Naive thymus-derived CD4-positive, alpha-beta T cell (primary cell): ENCODE data around the gene CTBP2. TPM values are rescaled to one million over a fixed set of nuclear protein-coding genes. Genes with fewer than 3 reads are reported as not detected.

ENCODE experiments used
- ATAC-seq: fragments of 150-1000 bp; cut with Tn5 transposase; 2 replicates; pipeline ENCODE4 v1.10.0; 2021; ENCODE audit warnings: mild to moderate bottlenecking, moderate library complexity
- CTCF ChIA-PET: fragments of 350-600 bp; sonication (Branson Sonifier 250); formaldehyde crosslinking; loops from one replicate; lab custom pipeline; 2021; ENCODE audit warnings: antibody characterized with exemption; lab: Charles Lee
- POLR2A ChIA-PET: fragments of 350-600 bp; sonication (Branson Sonifier 250); formaldehyde crosslinking; loops from one replicate; lab custom pipeline; 2021; ENCODE audit warnings: antibody characterized with exemption, inconsistent platforms; lab: Charles Lee
- DNase-seq, 9 donors: peaks; one replicate each; pipeline versions ENCODE4 v3.0.0 to v3.0.0-alpha.2; 2020 to 2022; ENCODE audit warnings: mixed read lengths in 1 of 9
- H3K27ac ChIP-seq: one replicate; pipeline ENCODE4 v1.7.0; 2013; ENCODE audit warnings: mild to moderate bottlenecking, low read depth, low read length, moderate library complexity
- H3K27me3 ChIP-seq, 2 donors: one replicate each; pipeline ENCODE4 v1.7.0; 2013; ENCODE audit warnings: low read length in 2 of 2, mild to moderate bottlenecking in 2 of 2, moderate library complexity in 2 of 2; ENCODE audit not compliant: control insufficient read depth in 2 of 2, insufficient read depth in 2 of 2
- H3K36me3 ChIP-seq, 3 experiments: 1 replicate in 2 of 3; 2 replicates in 1 of 3; pipeline ENCODE4 v1.7.0; 2013; ENCODE audit warnings: low read length in 3 of 3, mild to moderate bottlenecking in 3 of 3, moderate library complexity in 1 of 3; ENCODE audit not compliant: insufficient read depth in 3 of 3, control insufficient read depth in 2 of 3
- H3K4me1 ChIP-seq, 2 donors: one replicate each; pipeline ENCODE4 v1.7.0; 2013; ENCODE audit warnings: low read length in 2 of 2, mild to moderate bottlenecking in 2 of 2, moderate library complexity in 1 of 2; ENCODE audit not compliant: control insufficient read depth in 2 of 2, insufficient read depth in 2 of 2
- H3K4me3 ChIP-seq: 2 replicates; pipeline ENCODE4 v1.7.0; 2013; ENCODE audit warnings: mild to moderate bottlenecking, low read length
- H3K9me3 ChIP-seq, 3 experiments: 1 replicate in 2 of 3; 2 replicates in 1 of 3; pipeline ENCODE4 v1.7.0; 2013; ENCODE audit warnings: low read length in 3 of 3; ENCODE audit not compliant: control insufficient read depth in 2 of 3
- H3K27ac Mint-ChIP-seq, 9 donors: one replicate each; pipeline ENCODE4 v1.8.0; 2020 to 2022; ENCODE audit warnings: mixed read lengths in 9 of 9, mild to moderate bottlenecking in 8 of 9, moderate library complexity in 5 of 9, inconsistent platforms in 2 of 9
- H3K27me3 Mint-ChIP-seq, 5 donors: one replicate each; pipeline ENCODE4 v1.8.0; 2021 to 2022; ENCODE audit warnings: mixed read lengths in 5 of 5, mild to moderate bottlenecking in 1 of 5
- H3K36me3 Mint-ChIP-seq, 5 donors: one replicate each; pipeline ENCODE4 v1.8.0; 2020 to 2022; ENCODE audit warnings: mixed read lengths in 5 of 5, mild to moderate bottlenecking in 3 of 5, inconsistent platforms in 1 of 5
- H3K4me1 Mint-ChIP-seq, 7 donors: one replicate each; pipeline ENCODE4 v1.8.0; 2020 to 2022; ENCODE audit warnings: mixed read lengths in 7 of 7, mild to moderate bottlenecking in 3 of 7, inconsistent platforms in 1 of 7
- H3K4me3 Mint-ChIP-seq, 10 donors: one replicate each; pipeline ENCODE4 v1.8.0; 2020 to 2022; ENCODE audit warnings: mild to moderate bottlenecking in 10 of 10, mixed read lengths in 10 of 10, moderate library complexity in 6 of 10, inconsistent platforms in 2 of 10
- H3K9me3 Mint-ChIP-seq, 11 donors: one replicate each; pipeline ENCODE4 v1.8.0; 2020 to 2022; ENCODE audit warnings: mixed read lengths in 11 of 11, mild to moderate bottlenecking in 4 of 11, inconsistent platforms in 1 of 11, moderate library complexity in 1 of 11
- intact Hi-C, 2 donors: fragments of 100-400 bp; cut with micrococcal nuclease; formaldehyde crosslinking; loops; one replicate each; pipeline ENCODE4 v1.15.1; 2023
- polyA plus RNA-seq, 2 donors: library from polyadenylated mRNA; unstranded; fragments of 300-500 nt; fragmentation: Illumina TruSeq; gene quantifications; one replicate each; pipeline ENCODE4 v1.2.3, GENCODE V29; 2021
- total RNA-seq, 6 experiments: library from RNA in 5 of 6; stranded (reverse) in 5 of 6; gene quantifications; 1 replicate in 5 of 6; 2 replicates in 1 of 6; pipeline ENCODE4 v1.2.3 and lab custom pipeline; 2021 to 2026

CTBP2 gene
- total and polyA plus RNA-seq, 7 experiments from 2014 or later = 0.05 to 39.5 (median 1.7) TPM; not detected in 1

DNA sequence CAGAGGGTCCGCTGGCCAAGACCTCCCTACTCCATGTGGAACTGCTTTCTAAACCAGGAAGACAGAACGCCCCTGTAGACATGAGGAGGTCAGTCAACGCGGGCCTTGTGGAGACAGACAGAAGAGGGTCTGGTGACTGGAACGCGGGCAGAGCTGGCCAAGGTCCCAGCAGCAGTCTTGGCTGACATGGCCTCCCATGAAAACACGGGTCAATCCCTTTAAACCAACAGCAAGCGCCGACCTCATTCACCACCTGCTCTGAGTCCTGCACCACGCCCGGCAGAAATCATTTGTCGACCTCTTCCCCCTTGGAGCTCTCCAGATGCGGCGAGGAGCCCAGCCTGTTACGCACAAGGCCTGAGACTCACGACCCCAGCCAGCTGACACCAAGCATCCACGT, 140.0 kb downstream of the CTBP2 start:
- POLR2A ChIA-PET = interaction anchor here (0.9 kb wide), 1 partner anchor 8 kb away, joined by 3 read pairs; no protein-coding TSS in a partner anchor
- no peaks in the 10 kb centered on the region for H3K36me3 ChIP-seq
- CTCF ChIA-PET = no interaction called here
- intact Hi-C loops = no loop called here
- Mint-ChIP-seq H3K27ac (no peak overlapping the region), H3K9me3 (peaks cover 0 to 7% (median 0%) of the 10 kb centered on the region in 11 donors), H3K4me1 (peaks cover 0 to 4% (median 0%) of the 10 kb centered on the region in 7 donors), H3K4me3 (no peak overlapping the region), H3K27me3 (peaks cover 0 to 9% (median 3%) of the 10 kb centered on the region in 5 donors), H3K36me3 (peaks cover 0 to 5% (median 0%) of the 10 kb centered on the region in 5 donors)
- H3K27ac ChIP-seq = no peak overlapping the region
- no peak for ATAC-seq
- no peaks in the 10 kb centered on the region for H3K27me3 ChIP-seq
- no peaks in the 10 kb centered on the region for H3K9me3 ChIP-seq
- H3K4me3 ChIP-seq = no peak overlapping the region
- no peaks in the 10 kb centered on the region for H3K4me1 ChIP-seq
- no peak for DNase-seq

DNA sequence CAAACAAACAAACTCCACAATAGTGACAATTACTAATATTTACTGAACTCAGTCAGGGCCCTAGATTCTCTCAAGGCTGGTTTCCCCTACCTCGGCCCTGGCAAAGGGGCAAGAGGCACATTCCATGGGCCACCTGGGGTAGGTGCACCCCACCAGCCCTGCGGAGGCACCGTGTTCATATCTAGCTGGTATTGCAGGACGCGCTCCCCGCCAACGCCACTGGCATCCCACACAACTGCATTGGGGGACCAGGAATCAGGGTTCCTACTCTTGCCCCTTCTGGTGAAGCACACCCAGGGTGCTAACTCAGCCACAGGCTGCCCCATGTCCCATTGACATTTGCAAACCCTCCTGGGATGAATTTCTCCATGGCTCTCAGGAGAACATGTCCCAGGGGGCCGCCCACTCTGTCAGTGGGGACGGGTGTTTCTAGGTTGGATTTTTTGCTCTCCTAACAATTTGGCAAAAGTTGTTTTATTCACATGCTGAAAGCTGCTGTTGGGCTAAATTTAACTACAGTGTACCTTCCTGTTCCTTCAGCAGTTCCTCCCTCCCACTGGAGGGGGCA, 141.7 kb downstream of the CTBP2 start:
- H3K27ac Mint-ChIP-seq = no peak overlapping the region
- no peaks in the 10 kb centered on the region for H3K4me1 ChIP-seq
- no peaks in the 10 kb centered on the region for H3K27me3 ChIP-seq
- peaks cover 0 to 17% (median 8%) of the 10 kb centered on the region in 5 donors for H3K27me3 Mint-ChIP-seq
- ChIA-PET CTCF (no interaction called here), POLR2A (no interaction called here)
- no peaks in the 10 kb centered on the region for H3K9me3 ChIP-seq
- intact Hi-C loops = no loop called here
- peaks cover 0 to 9% (median 0%) of the 10 kb centered on the region in 7 donors for H3K4me1 Mint-ChIP-seq
- DNase-seq (no peak), ATAC-seq (no peak)
- peaks cover 0 to 5% (median 0%) of the 10 kb centered on the region in 5 donors for H3K36me3 Mint-ChIP-seq
- H3K27ac ChIP-seq = no peak overlapping the region
- H3K4me3 Mint-ChIP-seq = no peak overlapping the region
- no peak overlapping the region for H3K4me3 ChIP-seq
- H3K36me3 ChIP-seq = no peaks in the 10 kb centered on the region
- H3K9me3 Mint-ChIP-seq = peaks cover 0 to 7% (median 0%) of the 10 kb centered on the region in 11 donors

DNA sequence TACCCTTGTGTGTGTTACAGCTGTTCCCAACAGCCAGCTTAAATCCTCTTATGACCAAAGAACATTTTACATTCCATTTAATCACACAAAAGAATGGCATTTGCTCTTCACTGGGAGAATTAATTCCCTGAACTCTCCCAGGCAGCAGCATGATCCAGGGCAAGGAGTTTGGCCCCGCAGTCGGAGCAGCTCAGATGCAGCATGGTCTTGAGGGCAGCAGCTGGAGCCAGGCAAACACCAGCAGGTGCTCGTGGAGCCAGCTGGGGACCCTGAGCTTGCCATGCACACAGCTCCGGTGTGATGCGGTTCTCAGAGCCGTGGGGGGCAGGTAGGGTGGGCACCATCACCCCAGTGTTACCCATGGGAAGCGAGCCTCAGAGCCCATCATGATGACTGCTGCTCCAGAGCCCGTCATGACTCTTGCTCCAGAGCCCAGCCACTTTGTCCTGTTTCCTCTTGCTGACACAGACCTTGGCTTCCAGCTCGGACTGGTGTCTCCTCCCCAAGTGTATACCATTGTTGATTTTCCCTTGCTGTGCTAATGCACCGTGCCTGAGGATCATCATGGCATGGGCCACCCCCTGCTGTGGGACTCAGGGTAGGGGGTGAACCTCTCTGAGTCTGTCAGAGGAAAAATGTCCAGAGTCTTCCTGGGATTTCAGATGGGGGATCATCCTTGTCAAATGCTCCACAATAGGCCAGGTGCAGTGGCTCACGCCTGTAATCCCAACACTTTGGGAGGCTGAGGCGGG, 142.6 kb downstream of the CTBP2 start:
- no peaks in the 10 kb centered on the region for H3K36me3 ChIP-seq
- Mint-ChIP-seq H3K9me3 (peaks cover 0 to 7% (median 0%) of the 10 kb centered on the region in 11 donors), H3K27me3 (peaks cover 0 to 17% (median 8%) of the 10 kb centered on the region in 5 donors), H3K36me3 (peaks cover 0 to 5% (median 0%) of the 10 kb centered on the region in 5 donors), H3K27ac (no peak overlapping the region), H3K4me3 (no peak overlapping the region), H3K4me1 (peaks cover 0 to 9% (median 0%) of the 10 kb centered on the region in 7 donors)
- no peaks in the 10 kb centered on the region for H3K4me1 ChIP-seq
- intact Hi-C loops = no loop called here
- no peak overlapping the region for H3K27ac ChIP-seq
- no peaks in the 10 kb centered on the region for H3K27me3 ChIP-seq
- ChIA-PET POLR2A (no interaction called here), CTCF (no interaction called here)
- DNase-seq (no peak), ATAC-seq (no peak)
- no peaks in the 10 kb centered on the region for H3K9me3 ChIP-seq
- H3K4me3 ChIP-seq = no peak overlapping the region

DNA sequence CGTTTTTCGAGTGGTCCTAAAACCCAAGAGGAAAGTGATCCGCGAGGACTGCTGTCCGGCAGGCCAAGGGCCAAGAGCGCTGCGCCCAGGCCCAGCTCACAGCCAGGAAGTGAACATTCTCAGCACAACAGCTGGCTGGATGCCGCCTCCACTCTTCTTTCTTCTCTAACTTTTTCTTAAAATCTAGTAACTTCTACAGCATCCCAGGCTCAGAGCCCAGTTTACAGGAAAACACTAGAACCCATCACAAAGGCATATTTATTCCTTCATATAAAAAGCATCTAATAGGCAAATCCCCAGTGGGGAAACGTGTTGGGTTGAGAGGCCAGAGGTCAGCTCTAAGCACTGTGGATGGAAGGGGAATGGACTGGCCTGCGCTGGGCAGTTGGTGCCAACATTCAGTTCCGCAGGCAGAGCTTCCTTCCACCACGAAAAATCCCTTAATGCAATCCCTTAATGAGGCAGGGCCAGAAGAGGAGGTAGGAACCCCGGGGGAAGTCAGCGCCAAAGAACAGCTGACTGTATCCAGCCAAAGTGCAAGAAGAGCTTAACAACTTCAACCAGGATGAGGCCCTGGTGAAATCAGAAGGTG, 143.7 kb downstream of the CTBP2 start:
- POLR2A ChIA-PET = no interaction called here
- Histone ChIP-seq H3K4me1 (no peaks in the 10 kb centered on the region), H3K36me3 (no peaks in the 10 kb centered on the region), H3K4me3 (no peak overlapping the region), H3K27me3 (no peaks in the 10 kb centered on the region), H3K9me3 (no peaks in the 10 kb centered on the region), H3K27ac (no peak overlapping the region)
- H3K4me3 Mint-ChIP-seq = no peak overlapping the region
- H3K9me3 Mint-ChIP-seq = peaks cover 0 to 7% (median 0%) of the 10 kb centered on the region in 11 donors
- ATAC-seq = no peak
- intact Hi-C loops = no loop called here
- DNase-seq = no peak
- CTCF ChIA-PET = no interaction called here
- peaks cover 0 to 17% (median 8%) of the 10 kb centered on the region in 5 donors for H3K27me3 Mint-ChIP-seq
- H3K36me3 Mint-ChIP-seq = peaks cover 0 to 5% (median 0%) of the 10 kb centered on the region in 5 donors
- H3K4me1 Mint-ChIP-seq = peaks cover 0 to 9% (median 0%) of the 10 kb centered on the region in 7 donors
- no peak overlapping the region for H3K27ac Mint-ChIP-seq

- CTCF ChIA-PET = no interaction called here
- H3K4me3 ChIP-seq = no peak overlapping the region
Observed at GRCh38 chr10:125016123-125016522, 144.2 kb downstream of the CTBP2 start.

GRCh38 chr10:125015356-125015944, 144.9 kb downstream of the CTBP2 start:
- Mint-ChIP-seq H3K27me3 (peaks cover 0 to 17% (median 8%) of the 10 kb centered on the region in 5 donors), H3K4me3 (peak overlapping the region in 1 of 10 donors; percentile 39), H3K4me1 (peaks cover 0 to 9% (median 0%) of the 10 kb centered on the region in 7 donors), H3K9me3 (peaks cover 0 to 7% (median 0%) of the 10 kb centered on the region in 11 donors), H3K27ac (peak overlapping the region in 1 of 9 donors; percentile 49), H3K36me3 (peaks cover 0 to 5% (median 0%) of the 10 kb centered on the region in 5 donors)
- intact Hi-C loops = no loop called here
- ChIA-PET CTCF (no interaction called here), POLR2A (no interaction called here)
- Histone ChIP-seq H3K36me3 (no peaks in the 10 kb centered on the region), H3K27me3 (no peaks in the 10 kb centered on the region), H3K4me3 (no peak overlapping the region), H3K9me3 (no peaks in the 10 kb centered on the region), H3K4me1 (no peaks in the 10 kb centered on the region), H3K27ac (no peak overlapping the region)
- ATAC-seq (peak; percentile 81), DNase-seq (no peak)

More at GRCh38 chr10:125016123-125016522, 144.2 kb downstream of the CTBP2 start:
- H3K4me1 Mint-ChIP-seq = peaks cover 0 to 9% (median 0%) of the 10 kb centered on the region in 7 donors
- ATAC-seq (no peak), DNase-seq (no peak)
- Histone ChIP-seq H3K4me1 (no peaks in the 10 kb centered on the region), H3K36me3 (no peaks in the 10 kb centered on the region), H3K27me3 (no peaks in the 10 kb centered on the region), H3K9me3 (no peaks in the 10 kb centered on the region), H3K27ac (no peak overlapping the region)
- POLR2A ChIA-PET = no interaction called here
- no peak overlapping the region for H3K27ac Mint-ChIP-seq
- H3K9me3 Mint-ChIP-seq = peaks cover 0 to 7% (median 0%) of the 10 kb centered on the region in 11 donors
- H3K4me3 Mint-ChIP-seq = no peak overlapping the region
- intact Hi-C loops = no loop called here
- H3K27me3 Mint-ChIP-seq = peaks cover 0 to 17% (median 8%) of the 10 kb centered on the region in 5 donors
- peaks cover 0 to 5% (median 0%) of the 10 kb centered on the region in 5 donors for H3K36me3 Mint-ChIP-seq
